Aorta (tissue), 5 donors: ENCODE results near the gene TAS2R16. TPM values are rescaled to one million over a fixed set of nuclear protein-coding genes. Genes with fewer than 3 reads are reported as not detected.

Source experiments
- ATAC-seq: fragments of 200-7000 bp; cut with Tn5 transposase; one replicate; pipeline ENCODE4 v1.9.1; 2022; ENCODE audit warnings: moderate library complexity; ENCODE audit not compliant: low FRiP score
- DNase-seq, 2 donors: peaks; one replicate each; pipeline ENCODE4 v3.0.0-alpha.2; 2020
- H3K27ac ChIP-seq, 2 donors: one replicate each; pipeline ENCODE4 v1.5.1; 2013; ENCODE audit warnings: low read length in 2 of 2, mild to moderate bottlenecking in 2 of 2, moderate library complexity in 2 of 2, control low read depth in 1 of 2, inconsistent platforms in 1 of 2, low read depth in 1 of 2
- H3K27me3 ChIP-seq, 2 donors: one replicate each; pipeline ENCODE4 v1.6.1; 2013; ENCODE audit warnings: control low read depth in 1 of 2, low read length in 1 of 2, mild to moderate bottlenecking in 1 of 2, moderate library complexity in 1 of 2; ENCODE audit not compliant: insufficient read depth in 2 of 2, control insufficient read depth in 1 of 2
- H3K36me3 ChIP-seq, 2 donors: one replicate each; pipeline ENCODE4 v1.6.1; 2013; ENCODE audit warnings: control low read depth in 1 of 2, low read length in 1 of 2, mild to moderate bottlenecking in 1 of 2; ENCODE audit not compliant: insufficient read depth in 2 of 2, control insufficient read depth in 1 of 2
- H3K4me1 ChIP-seq, 2 donors: one replicate each; pipeline ENCODE4 v1.6.1; 2013; ENCODE audit warnings: low read length in 2 of 2, control low read depth in 1 of 2, mild to moderate bottlenecking in 1 of 2, moderate library complexity in 1 of 2; ENCODE audit not compliant: insufficient read depth in 2 of 2, control insufficient read depth in 1 of 2
- H3K4me3 ChIP-seq, 2 donors: one replicate each; pipeline ENCODE4 v1.5.1; 2013; ENCODE audit warnings: low read length in 2 of 2, control low read depth in 1 of 2, mild to moderate bottlenecking in 1 of 2
- H3K9me3 ChIP-seq: one replicate; pipeline ENCODE4 v1.6.1; 2013; ENCODE audit warnings: mild to moderate bottlenecking, low read length; ENCODE audit not compliant: control insufficient read depth
- WGBS, 2 donors: extraction: QIAGEN DNeasy Blood & Tissue Kit; methylation state at CpG; one replicate each; pipeline ENCODE4 v1.1.7; 2013; 5-methylcytosine and 5-hydroxymethylcytosine counted together
- intact Hi-C, 2 donors: fragments of 100-400 bp; cut with DNase I; formaldehyde crosslinking; loops; one replicate each; pipeline versions ENCODE4 v1.14.2 to v1.15.0; 2022
- long read RNA-seq, 2 donors: library from polyadenylated mRNA; unstranded; transcript quantifications; one replicate each; pipeline ENCODE4 v2.0.0, GENCODE V29; 2020 to 2021
- polyA plus RNA-seq, 2 donors: library from polyadenylated mRNA; stranded (reverse); fragments of 200-250 nt; gene quantifications; one replicate each; pipeline ENCODE4 v1.2.3, GENCODE V29; 2013
- total RNA-seq, 2 donors: library from RNA; stranded (reverse); fragmentation: NEBNext Ultra II Directional; extraction: Animal tissue kit (Norgen Biotek cat#: 25700); gene quantifications; one replicate each; pipeline ENCODE4 v1.2.1, GENCODE V29; 2021
- donor health status: healthy with polysubstance abuse.
- donor health status: Bipolar disorder and iron deficiency.
- donor health status: DM: no; HTN: no; CAD: no.
- donor health status: DM: no; HTN: no; CAD: no.
- donor health status: DM: yes; HTN: yes; CAD: no.

Gene TAS2R16, protein sequence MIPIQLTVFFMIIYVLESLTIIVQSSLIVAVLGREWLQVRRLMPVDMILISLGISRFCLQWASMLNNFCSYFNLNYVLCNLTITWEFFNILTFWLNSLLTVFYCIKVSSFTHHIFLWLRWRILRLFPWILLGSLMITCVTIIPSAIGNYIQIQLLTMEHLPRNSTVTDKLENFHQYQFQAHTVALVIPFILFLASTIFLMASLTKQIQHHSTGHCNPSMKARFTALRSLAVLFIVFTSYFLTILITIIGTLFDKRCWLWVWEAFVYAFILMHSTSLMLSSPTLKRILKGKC
- total RNA-seq (not detected), polyA plus RNA-seq (not detected)
- long read RNA-seq, donor 1, result 0 reads
- long read RNA-seq, donor 2, result 0 reads

DNA sequence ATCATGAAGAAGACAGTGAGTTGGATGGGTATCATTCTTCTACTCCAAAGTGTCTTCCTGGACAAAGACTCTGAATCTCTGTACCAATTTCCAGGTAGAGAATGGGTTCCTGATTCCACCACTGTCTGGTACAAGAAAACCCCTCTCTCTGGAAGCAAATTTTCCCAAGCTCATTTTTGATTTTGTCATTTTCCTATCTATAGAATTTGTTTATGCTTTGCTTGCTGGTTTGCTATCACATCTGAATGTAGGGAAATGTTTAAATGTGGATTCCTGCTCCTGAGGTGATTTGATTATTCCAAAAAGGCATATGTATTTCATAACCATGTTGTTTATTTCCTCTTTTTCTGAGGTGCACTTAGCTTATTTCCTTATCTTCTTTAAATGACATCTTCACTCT, at the start of gene TAS2R16:
Gene TAS2R16 (minus strand): TSS at position 101 of the 400 bp plus-strand sequence. CDS start 66 bp downstream, at position 35.
- Histone ChIP-seq H3K9me3 (no peaks in the 10 kb centered on the region), H3K27me3 (no peaks in the 10 kb centered on the region), H3K27ac (no peak within 1 kb of the TSS), H3K4me3 (no peak within 1 kb of the TSS), H3K36me3 (no peaks in the 10 kb centered on the region), H3K4me1 (no peaks in the 10 kb centered on the region)
- ATAC-seq (no peak), DNase-seq (no peak)
- intact Hi-C loops, result no loop called here

DNA sequence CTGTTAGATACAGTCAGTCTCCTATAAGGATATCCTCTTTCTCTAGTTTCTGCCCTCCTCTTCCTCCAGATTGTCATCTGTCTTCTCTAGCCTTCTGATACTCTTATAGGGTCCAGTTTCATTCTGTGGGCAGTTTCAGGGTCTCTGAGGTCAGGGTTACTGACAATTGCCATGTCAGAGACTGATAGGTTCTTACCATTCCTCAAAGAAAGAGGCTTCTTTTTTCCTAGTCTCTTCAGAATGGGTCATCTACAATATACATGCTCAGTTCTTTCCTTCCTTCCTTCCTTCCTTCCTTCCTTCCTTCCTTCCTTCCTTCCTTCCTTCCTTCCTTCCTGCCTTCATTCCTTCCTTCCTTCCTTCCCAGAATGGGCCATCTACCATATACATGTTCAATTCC, 48.1 kb upstream of the TAS2R16 start:
- Histone ChIP-seq H3K4me3 (no peak overlapping the region), H3K27me3 (no peaks in the 10 kb centered on the region), H3K36me3 (no peaks in the 10 kb centered on the region), H3K4me1 (no peaks in the 10 kb centered on the region), H3K27ac (no peak overlapping the region), H3K9me3 (no peaks in the 10 kb centered on the region)
- intact Hi-C loops, result no loop called here
- DNase-seq, result no peak
- no peak for ATAC-seq

DNA sequence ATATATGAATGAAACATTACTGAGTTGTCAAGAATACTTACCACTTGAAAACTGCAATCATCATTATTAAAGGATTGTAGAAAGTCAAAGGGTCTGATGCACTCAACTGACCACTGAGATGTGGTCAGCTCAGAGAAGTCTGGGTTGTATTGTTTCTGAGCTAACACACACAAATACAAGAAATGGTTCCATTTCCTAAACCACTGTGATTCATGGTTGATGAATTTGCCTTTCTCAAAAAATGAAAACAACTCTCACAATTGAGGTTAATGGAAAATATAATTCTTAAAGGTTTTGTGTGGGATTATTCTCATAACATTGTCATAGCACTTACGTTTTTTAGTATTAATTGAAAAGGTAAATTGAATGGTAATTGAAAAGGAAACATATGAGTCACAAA, 45.6 kb upstream of the TAS2R16 start:
- intact Hi-C loops, result no loop called here
- no peak for ATAC-seq
- no peak overlapping the region for H3K4me3 ChIP-seq
- no peaks in the 10 kb centered on the region for H3K9me3 ChIP-seq
- peaks cover 0 to 2% of the 10 kb centered on the region in 2 donors for H3K27me3 ChIP-seq
- H3K36me3 ChIP-seq, result no peaks in the 10 kb centered on the region
- DNase-seq, result no peak
- no peaks in the 10 kb centered on the region for H3K4me1 ChIP-seq
- H3K27ac ChIP-seq, result no peak overlapping the region
- WGBS, 2 donors, result 62 to 64% methylated on average over 1 of the region's 1 CpG

GRCh38 chr7:123039269-123039668, 43.8 kb upstream of the TAS2R16 start:
- Histone ChIP-seq H3K4me3 (no peak overlapping the region), H3K36me3 (no peaks in the 10 kb centered on the region), H3K9me3 (no peaks in the 10 kb centered on the region), H3K27me3 (peaks cover 0 to 2% of the 10 kb centered on the region in 2 donors), H3K4me1 (no peaks in the 10 kb centered on the region), H3K27ac (no peak overlapping the region)
- DNase-seq, result no peak
- no peak for ATAC-seq
- intact Hi-C loops, result no loop called here
- 33 to 40% methylated on average over 3 of the region's 3 CpGs for WGBS, 2 donors

GRCh38 chr7:123034106-123034505, 38.6 kb upstream of the TAS2R16 start:
- 97 to 100% methylated on average over 1 of the region's 1 CpG for WGBS, 2 donors
- intact Hi-C loops, result no loop called here
- no peak for ATAC-seq

DNA sequence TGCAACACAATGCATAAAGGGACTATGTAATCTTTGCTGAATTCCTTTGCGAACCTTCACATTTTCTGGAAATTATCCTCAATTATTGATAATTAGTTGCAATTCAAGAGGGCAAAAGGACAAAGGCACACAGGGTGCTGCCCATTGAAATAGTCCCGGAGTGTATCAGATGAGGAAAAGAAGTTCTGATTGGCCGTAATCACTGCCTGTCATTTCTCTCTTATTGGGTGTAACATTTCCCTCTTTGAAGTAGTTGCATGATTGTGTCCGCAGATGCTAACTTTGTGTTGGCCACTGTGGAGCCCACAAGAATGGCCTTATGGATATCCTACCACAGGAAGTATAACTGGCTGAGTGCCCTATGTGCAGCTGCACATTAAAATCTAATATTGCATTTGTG, 35.1 kb upstream of the TAS2R16 start:
- Histone ChIP-seq H3K9me3 (no peaks in the 10 kb centered on the region), H3K27ac (no peak overlapping the region), H3K36me3 (no peaks in the 10 kb centered on the region), H3K4me3 (no peak overlapping the region), H3K27me3 (no peaks in the 10 kb centered on the region), H3K4me1 (peaks cover 0 to 1% of the 10 kb centered on the region in 2 donors)
- 84 to 96% methylated on average over 4 of the region's 4 CpGs for WGBS, 2 donors
- no peak for DNase-seq
- no peak for ATAC-seq
- intact Hi-C loops, result no loop called here

More at GRCh38 chr7:123034106-123034505, 38.6 kb upstream of the TAS2R16 start:
- Histone ChIP-seq H3K4me3 (no peak overlapping the region), H3K36me3 (no peaks in the 10 kb centered on the region), H3K9me3 (no peaks in the 10 kb centered on the region), H3K27ac (no peak overlapping the region), H3K27me3 (peaks cover 0 to 2% of the 10 kb centered on the region in 2 donors), H3K4me1 (no peaks in the 10 kb centered on the region)
- no peak for DNase-seq

- Histone ChIP-seq H3K27me3 (no peaks in the 10 kb centered on the region), H3K27ac (no peak overlapping the region), H3K4me3 (no peak overlapping the region), H3K36me3 (no peaks in the 10 kb centered on the region), H3K9me3 (no peaks in the 10 kb centered on the region), H3K4me1 (peaks cover 0 to 1% of the 10 kb centered on the region in 2 donors)
- WGBS, 2 donors, result 77 to 84% methylated on average over 3 of the region's 3 CpGs
- ATAC-seq (no peak), DNase-seq (no peak)
- intact Hi-C loops, result no loop called here
Measured at GRCh38 chr7:123028339-123028738, 32.8 kb upstream of the TAS2R16 start.

DNA sequence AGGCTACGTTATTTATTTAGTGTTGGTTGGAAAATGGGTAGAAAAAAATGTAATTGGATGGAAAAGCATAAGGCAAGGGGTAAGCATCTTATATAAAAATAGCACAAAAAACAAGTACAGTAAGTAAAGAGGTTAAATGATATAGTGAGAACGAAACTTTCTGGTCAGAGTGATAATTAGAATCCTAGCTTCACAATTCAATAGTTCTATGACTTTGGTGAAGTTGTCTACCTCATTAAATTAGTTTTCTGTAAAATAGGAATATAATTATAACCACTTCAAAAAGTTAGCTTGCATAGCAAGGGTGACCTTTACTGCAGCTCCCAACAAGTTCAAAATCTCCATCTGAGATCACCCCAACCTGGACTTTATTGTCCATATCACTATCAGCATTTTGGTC, 30.8 kb upstream of the TAS2R16 start:
- intact Hi-C loops, result no loop called here

DNA sequence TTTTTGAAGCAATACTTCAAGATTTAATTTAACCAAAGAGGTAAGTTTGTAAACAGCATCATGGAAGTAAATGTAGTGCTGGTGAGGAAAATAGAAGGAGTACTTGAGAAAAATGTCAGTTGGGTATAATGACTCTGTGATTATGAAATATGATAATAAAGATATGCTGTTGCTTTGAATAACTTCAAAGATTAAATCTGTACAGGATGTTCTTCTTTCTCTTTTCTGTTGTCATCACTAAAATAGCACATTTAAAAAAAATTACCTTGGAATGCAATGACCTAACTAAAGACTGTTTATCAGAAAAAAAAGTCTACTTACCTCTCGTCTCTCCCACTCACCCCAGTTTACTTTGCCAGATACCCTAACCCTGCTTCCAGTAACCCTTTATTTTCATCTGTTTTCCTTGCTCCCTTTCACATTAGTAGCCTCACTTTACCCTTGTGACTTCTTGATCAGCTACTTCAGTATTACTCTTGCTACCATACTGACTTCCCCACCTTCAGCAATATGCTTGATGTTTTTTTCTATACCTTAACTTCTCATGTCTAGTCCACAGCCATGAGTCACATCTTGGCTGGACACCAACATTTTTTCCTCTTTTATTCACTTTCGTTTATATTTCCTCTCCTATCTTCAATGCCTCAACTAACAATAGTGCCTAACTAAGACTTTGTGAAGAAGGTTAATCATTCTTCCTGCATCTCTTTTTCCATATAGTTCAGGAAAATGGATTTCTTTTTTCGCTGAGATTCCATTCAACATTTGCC, 29.7 kb upstream of the TAS2R16 start:
- no peak overlapping the region for H3K27ac ChIP-seq
- no peak overlapping the region for H3K4me3 ChIP-seq
- no peaks in the 10 kb centered on the region for H3K27me3 ChIP-seq
- H3K4me1 ChIP-seq, result peaks cover 0 to 1% of the 10 kb centered on the region in 2 donors
- DNase-seq (no peak), ATAC-seq (no peak)
- H3K36me3 ChIP-seq, result no peaks in the 10 kb centered on the region
- intact Hi-C loops, result no loop called here
- WGBS, 2 donors, result 44 to 48% methylated on average over 3 of the region's 3 CpGs
- H3K9me3 ChIP-seq, result no peaks in the 10 kb centered on the region

More for the DNA sequence above, 30.8 kb upstream of the TAS2R16 start:
- DNase-seq (no peak), ATAC-seq (no peak)
- Histone ChIP-seq H3K9me3 (no peaks in the 10 kb centered on the region), H3K4me3 (no peak overlapping the region), H3K27me3 (no peaks in the 10 kb centered on the region), H3K36me3 (no peaks in the 10 kb centered on the region), H3K27ac (no peak overlapping the region), H3K4me1 (peaks cover 0 to 1% of the 10 kb centered on the region in 2 donors)
- 81 to 82% methylated on average over 2 of the region's 2 CpGs for WGBS, 2 donors
